HG03520 (cell line): ENCODE measurements around the gene MACROD2.

Source experiments
- ATAC-seq: cut with Tn5 transposase; IDR thresholded peaks from one replicate; pipeline ENCODE4 v1.9.1; 2021; ENCODE audit warnings: mild to moderate bottlenecking, moderate library complexity; ENCODE audit not compliant: unreplicated experiment

MACROD2 gene

GRCh38 chr20:15061955-15062354 is 1066.6 kb downstream of the MACROD2 start:
- ATAC-seq = no peak

DNA sequence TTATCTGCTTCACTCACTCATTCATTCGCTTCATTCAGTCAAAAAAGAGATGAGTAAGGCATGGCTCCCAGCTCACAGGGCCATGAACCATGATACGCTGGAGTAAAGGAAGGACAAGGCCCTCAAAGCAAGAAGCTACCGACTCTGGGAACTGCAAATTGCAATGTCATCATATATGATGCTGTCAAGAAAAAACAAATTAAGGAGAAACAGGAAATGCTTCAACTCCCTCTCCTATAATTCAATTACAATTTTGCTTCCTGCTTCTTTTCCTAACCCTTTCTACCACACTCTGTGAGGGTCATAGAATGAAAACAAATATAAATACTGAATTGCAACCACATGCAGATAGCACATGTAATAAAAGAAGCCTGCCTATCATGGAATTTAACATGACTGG is 1067.8 kb downstream of the MACROD2 start:
- ATAC-seq = no peak

DNA sequence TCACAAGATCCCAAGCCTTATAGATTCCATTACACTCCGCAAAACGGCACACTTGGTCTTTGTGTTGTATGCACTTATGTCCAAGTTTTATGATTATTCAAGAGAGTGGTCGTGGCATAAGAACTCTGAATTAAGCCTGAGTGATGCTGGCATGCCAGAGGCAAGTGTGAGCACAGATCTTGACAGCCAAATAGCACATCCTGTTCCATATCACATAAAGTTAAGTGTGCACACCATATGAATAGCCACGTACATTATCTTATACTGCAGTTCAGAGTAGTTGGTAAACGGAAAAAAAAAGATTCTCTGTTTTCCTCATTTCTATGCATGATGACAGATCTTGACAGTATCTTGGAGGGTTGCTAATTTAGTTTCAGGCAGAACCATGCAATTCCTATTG is 1069.4 kb downstream of the MACROD2 start:
- no peak for ATAC-seq

GRCh38 chr20:15065794-15066193 is 1070.5 kb downstream of the MACROD2 start:
- ATAC-seq = no peak

DNA sequence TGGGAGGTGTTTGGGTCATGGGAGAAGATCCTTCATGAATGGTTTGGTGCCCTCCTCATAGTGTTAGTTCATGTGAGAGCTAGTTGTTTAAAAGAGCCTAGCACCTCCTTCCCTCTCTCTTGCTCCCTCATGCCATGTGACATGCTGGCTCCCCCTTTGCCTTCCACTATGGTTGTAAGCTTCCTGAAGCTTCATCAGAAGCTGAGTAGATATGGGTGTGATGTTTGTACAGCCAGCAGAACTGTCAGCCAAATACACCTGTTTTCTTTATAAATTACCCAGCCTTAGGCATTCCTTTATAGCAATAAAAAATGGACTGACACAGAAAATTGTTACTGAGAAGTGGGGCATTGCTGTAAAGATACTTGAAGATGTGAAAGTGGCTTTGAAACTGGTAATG is 1073.2 kb downstream of the MACROD2 start:
- no peak for ATAC-seq

GRCh38 chr20:15069355-15069754 is 1074.0 kb downstream of the MACROD2 start:
- ATAC-seq = no peak

- no peak for ATAC-seq
Measured at GRCh38 chr20:15071085-15071808, 1075.9 kb downstream of the MACROD2 start.

GRCh38 chr20:15072316-15072715 is 1077.0 kb downstream of the MACROD2 start:
- no peak for ATAC-seq

- no peak for ATAC-seq
Measured at GRCh38 chr20:15075586-15075985, 1080.3 kb downstream of the MACROD2 start.

GRCh38 chr20:15076785-15077184 is 1081.5 kb downstream of the MACROD2 start:
- no peak for ATAC-seq

DNA sequence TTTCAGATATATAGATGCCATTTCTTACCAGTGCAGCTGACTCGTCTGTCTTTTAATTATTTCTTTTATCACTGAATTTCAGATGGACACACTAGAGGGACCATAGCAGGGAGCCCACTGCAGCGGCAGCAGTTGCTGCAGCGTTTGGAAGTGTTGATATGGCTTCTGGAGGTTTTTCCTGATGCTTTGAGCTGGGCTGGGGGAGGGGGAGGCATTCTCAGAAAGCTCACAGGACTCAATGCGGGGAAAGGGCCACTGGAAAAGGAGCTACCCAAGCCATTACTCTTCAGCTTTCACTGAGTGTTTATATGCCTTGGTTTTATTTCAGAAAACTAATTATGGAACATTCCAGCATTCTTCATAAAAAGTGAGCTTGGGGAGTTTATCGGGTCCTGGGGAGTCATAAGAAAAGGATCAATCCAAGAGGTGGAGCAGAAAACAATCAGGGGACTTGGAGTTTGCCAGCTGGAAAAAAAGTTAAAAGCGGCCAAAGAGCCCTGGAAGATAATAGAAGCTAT is 1082.5 kb downstream of the MACROD2 start:
- ATAC-seq = no peak

DNA sequence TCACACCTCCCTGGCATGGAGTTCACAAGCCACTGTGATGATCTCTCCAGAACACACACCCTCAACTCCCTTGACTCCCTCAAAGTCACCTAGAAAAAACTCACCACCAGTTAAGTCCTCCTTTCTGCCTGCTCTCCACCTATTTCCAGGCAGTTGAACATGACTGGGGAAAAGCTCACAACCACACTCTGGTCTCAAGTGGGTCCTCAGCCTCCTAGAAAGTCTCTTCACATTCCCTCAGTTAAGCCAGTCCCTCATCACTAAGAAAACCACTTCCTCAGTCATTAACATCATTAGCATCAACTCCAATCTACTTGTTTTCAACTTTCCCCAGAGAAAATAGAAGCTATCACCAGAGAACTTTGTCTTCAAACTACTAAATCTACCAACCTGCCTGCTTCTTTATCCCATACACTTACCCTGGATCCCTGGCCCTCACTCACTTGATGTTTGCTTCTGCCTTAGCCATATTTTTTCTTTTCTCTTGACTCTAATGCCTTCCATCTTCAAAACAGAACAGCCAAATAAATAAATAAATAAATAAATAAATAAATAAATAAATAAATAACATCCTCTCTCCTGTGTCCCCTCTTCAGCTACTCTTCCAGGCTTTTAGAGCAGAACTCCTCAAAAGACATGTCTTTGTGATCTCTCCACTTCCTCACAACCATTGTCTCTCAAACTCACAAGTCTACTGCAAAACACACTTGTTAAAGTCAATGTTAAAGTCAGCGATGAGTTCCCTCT is 1084.5 kb downstream of the MACROD2 start:
- ATAC-seq = no peak

GRCh38 chr20:15081261-15081660 is 1085.9 kb downstream of the MACROD2 start:
- ATAC-seq = no peak

DNA sequence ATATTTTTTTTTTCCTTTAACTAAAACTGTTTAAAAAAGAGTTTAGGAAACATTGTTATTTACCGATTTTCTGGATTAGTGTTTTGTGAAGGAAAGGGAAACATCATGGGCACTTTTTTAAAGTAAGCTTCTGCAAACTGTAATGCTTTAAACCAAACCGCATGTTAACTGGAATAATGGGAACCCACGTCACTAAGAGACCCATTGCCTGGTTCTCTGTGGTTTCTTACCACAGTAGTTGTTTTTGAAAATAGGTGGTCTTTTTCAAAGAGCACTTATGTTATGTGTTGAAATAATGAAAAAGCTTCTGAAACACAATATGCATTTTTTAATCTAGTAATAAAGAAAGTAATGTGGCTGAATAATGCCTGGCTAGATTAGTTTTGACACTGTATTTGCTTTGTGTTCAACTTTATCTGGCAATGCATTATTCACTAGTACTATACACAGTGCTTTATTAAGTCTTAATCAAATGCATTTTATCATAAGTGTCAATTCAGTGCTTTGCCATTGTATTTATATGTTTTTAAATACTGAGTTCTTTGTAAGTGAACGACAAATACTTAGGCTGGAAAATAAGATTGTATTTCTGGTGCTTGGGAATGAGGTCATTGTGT is 1096.2 kb downstream of the MACROD2 start:
- ATAC-seq = no peak

DNA sequence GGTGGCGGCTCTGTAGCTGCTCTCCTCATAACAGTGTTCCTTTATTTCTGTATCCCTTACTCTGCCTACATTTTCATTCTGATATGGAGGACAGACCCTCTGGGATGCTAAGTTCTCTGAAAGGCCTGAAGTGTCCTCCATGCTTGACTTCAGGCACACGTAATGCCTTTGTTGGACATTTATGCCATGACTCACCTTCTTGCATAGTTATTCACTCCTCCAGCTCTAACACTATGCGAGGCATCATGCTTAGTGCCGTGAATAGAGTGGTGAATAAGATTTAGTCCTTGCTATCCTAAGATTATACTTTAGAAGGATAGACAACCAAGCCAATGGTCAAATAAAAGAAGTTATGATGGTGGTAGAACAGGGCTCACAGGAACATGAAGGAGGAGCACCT is 1103.0 kb downstream of the MACROD2 start:
- no peak for ATAC-seq

DNA sequence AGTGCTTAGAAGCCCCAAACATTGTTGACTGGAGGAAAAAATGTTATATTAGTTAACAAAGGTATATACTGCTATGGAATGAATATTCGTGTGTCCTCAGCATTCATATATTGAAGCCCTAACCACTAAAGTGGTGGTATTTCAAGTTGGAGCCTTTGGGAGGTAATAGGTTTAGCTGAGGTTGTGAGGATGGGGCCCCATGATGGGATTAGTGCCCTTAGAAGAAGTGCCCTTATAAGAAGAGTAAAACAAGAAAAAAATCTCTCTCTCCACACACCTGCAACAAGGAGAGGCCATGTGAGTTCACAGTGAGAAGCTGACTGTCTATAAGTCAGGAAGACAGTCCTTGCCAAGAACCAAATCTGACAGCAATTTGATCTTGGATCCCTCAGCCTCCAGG is 1103.8 kb downstream of the MACROD2 start:
- no peak for ATAC-seq

DNA sequence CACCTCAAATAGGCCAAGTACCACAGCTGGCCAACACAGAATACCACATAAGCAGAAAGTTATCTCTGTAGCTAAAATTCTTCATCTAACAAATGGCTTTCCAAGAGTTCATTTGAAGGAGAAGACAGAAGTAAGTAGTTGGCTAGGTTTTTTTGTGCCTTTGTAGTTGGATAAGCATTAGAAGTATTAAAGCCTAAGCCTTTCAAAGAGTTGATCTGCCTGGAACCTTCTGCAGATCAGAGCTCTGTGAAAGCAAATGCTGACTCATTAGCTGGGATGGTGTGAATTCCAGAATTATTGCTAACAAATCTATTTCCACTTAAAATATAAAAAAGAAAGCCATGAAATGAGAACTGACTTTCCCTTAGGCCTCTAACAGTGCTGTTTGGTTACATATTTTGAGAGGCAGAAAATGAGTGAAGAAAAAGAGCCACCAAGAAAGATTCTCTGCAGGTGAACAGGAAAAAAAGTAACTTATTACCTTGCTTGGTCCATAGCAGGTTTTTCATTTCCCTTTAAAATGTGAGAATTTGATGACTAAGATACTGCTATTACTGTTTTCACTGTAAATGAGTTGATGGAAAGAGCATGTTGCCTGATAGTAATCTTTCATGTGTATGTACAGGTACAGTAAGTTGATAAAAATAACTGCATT is 1105.3 kb downstream of the MACROD2 start:
- no peak for ATAC-seq

DNA sequence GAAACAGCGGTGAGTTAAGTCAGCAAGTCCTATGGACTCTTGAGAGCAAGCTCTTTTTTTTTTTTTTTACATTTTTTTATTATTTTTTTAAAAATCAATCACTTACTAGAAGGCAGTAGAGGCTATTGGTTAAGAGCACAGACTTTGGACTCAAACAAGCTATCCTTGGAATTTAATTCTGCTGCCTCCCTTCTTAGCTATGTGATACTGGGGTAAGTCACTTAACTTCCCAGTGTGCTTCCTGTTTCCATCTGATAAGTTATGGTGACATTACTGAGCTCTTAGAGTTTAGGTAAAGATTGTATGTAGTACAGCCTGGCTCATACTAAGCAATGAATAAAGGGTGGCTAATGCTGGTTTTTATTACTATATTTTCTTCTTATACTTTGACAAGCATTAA is 1112.6 kb downstream of the MACROD2 start:
- ATAC-seq = no peak

- no peak for ATAC-seq
Measured at GRCh38 chr20:15109494-15109893, 1114.2 kb downstream of the MACROD2 start.

GRCh38 chr20:15111654-15112053 is 1116.3 kb downstream of the MACROD2 start:
- no peak for ATAC-seq

DNA sequence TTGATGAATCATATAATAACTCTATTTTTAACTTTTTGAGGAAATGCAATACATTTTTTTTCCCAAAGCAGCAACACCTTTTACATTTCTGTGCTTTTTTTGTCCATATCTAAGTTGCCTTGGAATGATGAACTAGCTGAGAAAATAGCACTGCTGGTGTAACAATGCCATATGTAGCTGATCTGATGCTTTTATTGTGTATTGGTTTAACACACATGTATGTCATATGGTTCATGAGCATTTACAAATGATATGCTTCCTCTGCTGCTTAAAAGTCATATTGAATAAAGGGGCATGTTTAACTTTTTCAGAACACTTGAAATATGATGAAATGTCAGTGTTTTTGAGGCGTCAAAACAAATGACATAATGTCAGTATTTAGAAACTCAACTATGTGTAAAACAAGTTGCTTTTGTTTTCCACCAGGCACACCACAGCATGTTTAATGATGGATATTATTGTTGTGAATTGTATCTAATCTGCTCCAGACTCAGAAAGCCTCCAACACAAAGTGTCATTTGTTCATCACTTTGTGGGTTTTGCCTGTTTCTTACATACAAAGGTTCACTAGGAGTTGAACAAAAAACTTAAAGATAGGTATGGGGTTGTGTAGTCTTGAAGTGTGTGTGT is 1117.9 kb downstream of the MACROD2 start:
- no peak for ATAC-seq
